HG02623 (cell line): ENCODE data around the gene AMER3.

Source experiments
- ATAC-seq: cut with Tn5 transposase; IDR thresholded peaks from one replicate; pipeline ENCODE4 v1.9.1; 2021; ENCODE audit warnings: moderate library complexity; ENCODE audit not compliant: unreplicated experiment

The AMER3 gene

GRCh38 chr2:130778781-130779180 lies 23.4 kb downstream of the AMER3 start:
- no peak for ATAC-seq

GRCh38 chr2:130785466-130786055 lies 30.2 kb downstream of the AMER3 start:
- no peak for ATAC-seq

GRCh38 chr2:130786076-130786475 lies 30.7 kb downstream of the AMER3 start:
- ATAC-seq: no peak

DNA sequence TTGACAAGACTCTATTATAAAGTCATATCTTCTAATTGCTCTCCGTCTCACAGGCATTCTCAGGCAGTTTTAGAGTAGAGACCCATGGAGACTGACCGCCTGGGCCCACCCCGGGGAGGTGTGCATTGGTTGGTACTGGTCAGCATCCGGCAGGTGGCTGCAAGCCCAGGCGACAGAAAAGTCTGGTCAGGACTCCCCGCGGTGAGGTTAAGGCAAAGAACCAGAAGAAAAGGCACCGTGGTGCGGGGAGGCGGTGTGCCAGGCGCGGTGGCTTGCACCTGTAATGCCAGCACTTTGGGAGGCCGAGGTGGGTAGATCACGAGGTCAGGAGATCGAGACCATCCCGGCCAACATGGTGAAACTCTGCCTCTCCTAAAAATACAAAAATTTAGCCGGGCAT lies 32.5 kb downstream of the AMER3 start:
- ATAC-seq: no peak

GRCh38 chr2:130790312-130790711 lies 35.0 kb downstream of the AMER3 start:
- ATAC-seq: no peak

DNA sequence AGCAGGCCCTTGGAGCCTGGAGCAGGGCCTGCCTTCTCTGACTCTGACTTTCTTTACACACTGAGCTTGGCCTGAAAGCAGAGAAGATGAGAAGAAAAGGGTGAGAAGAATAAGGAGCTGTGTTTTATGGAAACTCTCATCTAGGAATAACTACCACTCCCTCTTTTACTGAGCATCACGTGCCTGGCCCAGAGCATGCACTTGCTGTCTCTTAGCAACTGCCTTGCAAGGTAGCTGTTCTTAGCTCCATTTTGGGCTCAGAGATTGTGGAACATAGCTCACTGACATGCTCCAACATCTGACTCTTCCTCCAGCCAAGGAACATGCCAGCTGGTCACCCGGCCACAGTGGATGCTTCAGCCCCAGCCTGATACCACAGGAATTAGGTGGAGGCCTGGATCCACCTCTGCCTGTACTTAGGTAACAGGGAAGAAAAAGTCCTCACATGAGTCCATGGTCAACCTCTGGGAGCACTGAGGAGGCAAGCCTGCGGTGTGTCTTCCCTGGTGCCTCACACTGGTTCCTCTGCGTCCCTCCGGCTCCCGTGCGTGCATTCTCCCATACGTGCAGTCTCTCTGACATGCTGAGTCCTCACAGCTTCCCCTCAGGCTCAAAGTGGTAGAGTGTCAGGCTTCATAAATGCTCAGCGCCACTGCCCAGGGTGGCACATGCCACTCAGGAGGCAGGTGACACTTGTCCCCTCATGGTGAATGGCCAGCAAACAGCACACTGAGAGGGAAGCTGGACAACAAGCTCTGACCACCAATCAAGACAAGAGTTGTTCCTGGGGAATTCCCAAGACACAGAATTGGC lies 35.7 kb downstream of the AMER3 start:
- no peak for ATAC-seq

DNA sequence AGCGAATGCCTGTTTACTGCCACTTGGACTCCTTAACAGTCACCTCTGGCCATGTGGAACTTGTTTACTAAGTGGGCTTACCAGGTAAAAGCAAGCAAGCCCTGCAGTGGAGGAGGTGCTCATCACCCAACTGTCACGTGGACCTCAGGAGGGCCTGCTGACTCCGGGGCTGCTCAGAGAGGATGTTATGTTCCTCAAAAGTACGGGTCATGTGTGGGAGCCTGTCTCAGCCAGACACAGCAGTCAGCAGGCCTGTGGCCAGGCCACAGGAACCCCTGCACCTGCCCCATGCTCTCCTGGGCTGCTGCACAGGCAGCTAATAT lies 36.2 kb downstream of the AMER3 start:
- no peak for ATAC-seq

DNA sequence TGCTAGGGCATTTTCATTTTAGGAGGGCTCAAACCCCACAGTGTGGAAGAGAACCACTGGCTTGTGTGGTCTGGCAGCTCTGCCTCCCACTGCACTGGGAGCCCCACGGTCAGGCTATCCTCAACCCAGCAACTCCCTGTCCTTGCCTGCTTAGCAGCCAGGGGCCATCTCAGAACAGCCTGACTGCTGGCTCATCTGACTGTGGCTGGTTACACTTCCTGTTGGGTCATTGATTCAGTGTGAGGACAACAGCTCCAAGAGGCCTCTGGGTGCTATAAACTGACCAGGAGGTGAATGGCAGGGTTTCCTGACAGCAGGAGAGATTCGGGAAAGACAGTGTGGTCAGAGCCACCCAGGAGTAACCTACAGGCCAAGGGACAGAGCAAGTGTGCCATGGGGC lies 40.1 kb downstream of the AMER3 start:
- no peak for ATAC-seq

DNA sequence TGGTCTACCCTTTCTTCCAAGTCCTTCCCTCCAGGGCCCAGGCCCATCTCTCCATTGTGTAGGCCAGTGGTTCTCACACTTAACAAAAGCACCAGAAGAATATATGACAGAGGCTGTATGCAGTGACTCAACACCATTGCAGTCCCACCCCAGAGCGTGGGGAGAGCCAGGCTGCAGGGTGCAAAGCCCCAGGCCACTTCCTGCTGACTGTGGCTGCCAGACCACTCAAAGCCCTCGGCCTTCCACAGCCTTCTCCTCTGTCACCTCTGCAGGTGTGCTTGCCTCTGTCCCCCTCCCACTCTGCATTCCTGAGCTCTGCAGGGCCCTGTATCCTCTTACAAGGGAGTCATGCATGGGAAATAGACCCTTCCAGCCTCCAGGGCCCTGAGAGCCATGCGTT lies 41.0 kb downstream of the AMER3 start:
- ATAC-seq: no peak

GRCh38 chr2:130797493-130798435 lies 42.4 kb downstream of the AMER3 start:
- ATAC-seq: peak; percentile 91

GRCh38 chr2:130798472-130799218 lies 43.3 kb downstream of the AMER3 start:
- ATAC-seq: no peak

DNA sequence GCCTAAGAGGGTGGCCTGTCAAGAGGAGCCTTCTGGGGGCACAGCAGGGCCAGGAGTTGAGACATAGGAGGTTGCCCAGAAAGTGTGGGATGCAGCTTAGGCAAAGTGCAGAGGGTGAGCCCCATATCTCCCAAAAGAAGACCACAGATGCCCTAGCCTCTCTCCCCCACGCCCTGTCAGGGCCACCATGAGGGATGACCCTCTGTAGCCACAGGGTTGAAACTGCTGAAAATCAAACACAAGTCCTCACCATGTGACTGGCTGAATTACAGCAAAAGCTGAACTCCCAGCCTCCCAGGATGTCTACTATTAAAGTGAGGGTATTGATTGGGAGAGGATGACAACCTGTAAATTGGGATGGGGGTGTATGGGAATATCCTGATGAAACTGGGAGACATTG lies 44.0 kb downstream of the AMER3 start:
- ATAC-seq: no peak

DNA sequence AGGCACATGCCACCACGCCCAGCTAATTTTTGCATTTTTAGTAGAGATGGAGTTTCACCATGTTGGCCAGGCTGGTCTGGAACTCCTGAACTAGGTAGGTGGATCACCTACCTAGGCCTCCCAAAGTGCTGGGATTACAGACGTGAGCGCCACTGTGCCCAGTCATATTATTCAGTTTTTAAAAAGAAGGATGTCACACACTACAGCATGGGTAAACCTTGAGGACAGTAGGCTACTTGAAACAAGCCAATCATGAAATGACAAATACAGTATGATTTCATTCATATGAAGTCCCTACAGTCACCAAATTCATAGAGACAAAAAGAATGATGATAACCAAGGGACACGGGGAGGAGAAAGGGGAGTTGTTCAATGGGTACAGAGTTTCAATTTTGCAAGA lies 50.3 kb downstream of the AMER3 start:
- ATAC-seq: no peak

DNA sequence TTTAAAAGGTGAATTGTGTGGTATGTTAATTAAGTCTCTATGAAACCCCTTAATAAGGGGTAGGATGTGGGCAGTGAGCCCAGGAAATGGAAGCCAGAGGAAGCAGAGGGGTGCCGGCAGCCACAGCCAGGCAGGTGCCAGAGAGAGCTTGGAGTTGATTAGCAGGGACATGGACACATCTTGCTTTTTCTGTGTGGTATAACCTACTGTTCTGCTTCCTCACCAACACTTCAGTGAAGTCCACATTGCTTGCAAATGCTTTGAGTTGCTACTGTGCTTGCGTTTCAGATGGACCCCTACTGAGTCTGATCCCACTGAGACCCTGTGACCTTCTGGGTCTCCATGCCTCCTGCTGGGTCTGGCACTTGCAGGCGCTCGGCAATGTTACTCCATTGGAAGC lies 51.0 kb downstream of the AMER3 start:
- no peak for ATAC-seq

DNA sequence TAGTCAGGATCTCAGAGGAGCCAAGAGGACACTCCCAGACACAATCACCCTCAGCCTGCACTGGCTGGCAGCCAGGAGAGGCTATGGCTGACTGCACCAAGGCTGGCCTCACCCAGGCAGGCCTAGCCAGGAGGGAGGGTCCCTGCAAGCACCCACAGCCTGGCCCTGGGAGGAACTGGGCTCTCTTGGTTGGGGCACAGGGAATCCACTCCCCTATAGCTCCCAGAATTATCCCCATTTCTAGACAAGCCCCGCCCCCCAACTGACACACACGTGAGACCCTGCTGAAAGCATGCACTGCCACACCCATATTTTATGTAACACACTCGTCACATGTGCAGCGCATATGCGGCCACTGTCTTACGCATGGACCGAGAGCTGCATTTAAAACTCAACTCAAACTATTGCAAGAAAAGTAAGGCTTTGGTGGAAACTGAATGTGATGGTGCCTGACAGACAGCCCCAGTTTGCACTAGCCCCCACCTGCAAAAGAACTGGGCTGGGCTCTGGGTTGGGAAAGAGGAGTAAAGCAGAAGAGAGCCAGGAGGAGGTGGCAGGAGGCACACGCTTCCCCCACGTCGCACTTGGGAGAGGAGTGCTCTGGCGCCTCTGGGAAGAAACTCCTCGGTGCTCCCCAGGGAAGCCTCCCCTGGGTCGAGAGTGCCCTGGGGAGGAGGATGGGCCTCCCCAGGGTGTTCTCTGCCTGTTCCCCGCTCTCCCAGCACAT lies 52.5 kb downstream of the AMER3 start:
- ATAC-seq: no peak

DNA sequence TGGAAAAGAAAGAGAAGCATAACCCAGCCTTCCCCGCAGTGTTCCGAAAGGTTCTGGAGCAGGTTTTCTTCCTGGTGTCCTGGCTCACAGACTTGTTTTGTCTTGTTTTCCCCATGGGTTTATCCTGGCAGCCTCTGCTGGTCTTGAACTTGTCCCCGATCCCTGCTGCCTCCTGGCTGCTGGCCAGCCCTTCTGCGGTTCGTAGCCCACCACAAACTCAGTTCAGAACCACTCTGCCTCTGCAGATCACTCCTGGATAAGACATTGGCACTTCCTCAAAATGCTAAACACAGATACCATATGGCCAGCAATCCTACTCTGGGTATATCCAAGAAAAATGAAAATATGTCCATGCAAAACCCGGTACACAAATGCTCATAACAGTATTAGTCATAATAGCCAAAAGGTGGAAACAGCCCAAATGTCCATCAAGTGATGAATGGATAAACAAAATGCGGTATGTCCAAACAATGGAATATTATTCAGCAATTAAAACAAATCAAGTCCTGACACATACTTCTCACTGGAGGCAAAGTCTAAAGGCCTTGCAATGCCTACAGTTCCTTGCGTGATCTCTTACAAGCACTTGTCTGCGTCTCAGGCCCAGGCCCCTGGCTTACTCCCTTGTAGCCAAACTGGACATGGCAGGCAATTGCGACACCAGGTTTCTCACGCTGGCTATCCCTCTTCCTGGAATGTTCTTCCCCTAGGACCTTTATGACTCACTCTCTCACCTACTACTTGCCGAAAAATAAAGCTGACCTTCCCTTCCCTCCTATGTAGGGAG lies 53.3 kb downstream of the AMER3 start:
- no peak for ATAC-seq

- ATAC-seq: no peak
These were observed 55.1 kb downstream of the AMER3 start for GRCh38 chr2:130810490-130810889.

DNA sequence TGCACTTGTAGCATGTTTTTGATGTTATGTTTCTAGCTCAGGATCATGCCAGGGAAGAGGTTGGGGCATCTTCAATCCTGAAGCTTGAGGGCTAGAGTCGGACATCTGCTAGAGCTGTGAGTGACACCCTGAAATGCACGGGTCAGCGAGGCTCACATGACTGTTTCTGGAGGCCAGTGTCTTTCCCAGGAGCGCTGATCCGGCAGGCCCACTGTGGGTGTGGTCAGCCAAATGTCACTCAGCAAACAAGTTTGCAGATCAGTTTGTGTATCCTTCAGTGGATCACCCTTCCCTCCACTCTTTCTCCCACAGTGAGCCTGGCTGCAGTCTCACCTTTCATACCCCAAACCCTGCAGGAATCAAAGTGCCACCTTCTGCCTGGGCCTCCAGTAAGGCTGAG lies 58.4 kb downstream of the AMER3 start:
- ATAC-seq: no peak

DNA sequence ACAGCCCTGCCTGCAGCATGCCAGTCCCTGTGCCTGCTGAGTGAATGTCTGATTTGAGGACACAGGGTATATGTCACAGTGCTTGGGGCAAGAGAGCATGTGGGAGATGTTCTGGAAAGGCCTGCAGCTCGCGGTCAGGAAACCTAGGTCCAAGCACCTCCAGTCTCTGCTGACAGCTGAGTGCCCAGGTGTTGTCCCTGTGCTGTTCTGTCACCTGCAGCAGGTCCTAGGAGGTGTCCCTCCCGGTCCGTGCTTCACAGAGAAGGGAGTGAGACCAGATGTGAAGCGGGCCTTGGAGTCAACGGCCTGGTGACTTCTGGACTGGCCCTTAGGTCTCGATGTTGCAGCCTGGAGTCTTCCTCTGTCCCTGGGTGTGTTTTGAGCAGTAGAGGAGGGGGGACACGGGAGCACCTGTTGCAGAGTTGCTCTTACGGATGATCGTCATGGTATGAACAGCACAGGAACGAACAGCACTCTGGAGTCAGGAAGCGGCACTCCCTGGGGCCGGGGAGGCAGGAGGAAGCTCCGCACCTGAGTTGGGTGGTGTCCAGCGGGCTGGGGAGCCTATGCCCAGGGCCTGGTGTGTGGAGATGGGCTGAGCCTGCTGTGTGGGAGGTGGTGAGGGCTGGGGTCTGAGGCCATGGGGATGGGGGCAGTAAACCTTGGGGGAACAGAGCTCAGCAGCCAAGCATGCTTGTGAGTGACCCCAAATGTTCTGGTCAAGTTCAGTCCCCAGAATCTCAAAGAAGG lies 59.8 kb downstream of the AMER3 start:
- no peak for ATAC-seq
